Measurements from ENCODE around the gene PDE4D.
"Not testable (repeated sequence)": the region's sequence is repeated elsewhere in the genome, so short reads cannot be mapped to it uniquely, and the experiment has no call there.

Gene PDE4D

DNA sequence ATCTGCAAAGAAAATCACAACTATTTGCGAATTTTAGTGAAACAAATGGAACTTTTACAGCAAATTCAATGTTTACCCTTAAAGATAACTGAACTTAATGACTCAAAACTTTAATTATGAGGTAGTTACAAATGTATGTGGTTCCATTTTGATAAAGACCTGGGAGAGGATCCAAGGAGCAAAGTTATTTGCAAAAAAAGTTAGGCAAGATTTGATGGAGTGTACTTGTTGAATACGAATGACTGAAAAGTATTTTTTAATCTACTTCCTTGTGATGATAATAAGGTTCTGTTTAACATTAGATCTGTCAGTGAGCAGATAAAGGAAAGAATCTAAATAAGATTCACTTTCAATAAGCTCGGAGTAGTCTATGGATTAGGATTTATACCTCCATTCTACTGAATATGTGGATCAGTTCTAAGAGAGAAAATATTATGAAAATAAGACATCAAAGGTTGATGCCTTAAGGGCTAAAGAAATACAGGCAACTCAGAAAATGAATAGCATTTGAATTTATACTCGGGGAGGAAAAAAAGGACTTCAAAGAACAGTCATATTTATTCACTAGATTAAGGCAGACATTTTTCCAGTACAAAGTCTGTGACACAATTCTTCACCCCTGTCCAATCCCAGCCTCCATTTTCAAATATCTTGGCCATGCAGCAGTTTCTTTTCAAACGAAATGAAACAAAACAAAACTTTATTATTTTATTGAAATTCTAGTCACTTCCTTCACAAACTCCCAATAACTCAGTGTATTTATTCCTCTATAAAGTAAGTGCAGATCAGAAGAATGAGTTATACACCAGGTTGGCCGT, 199.8 kb downstream of the PDE4D start:
- no peak for DNase-seq

DNA sequence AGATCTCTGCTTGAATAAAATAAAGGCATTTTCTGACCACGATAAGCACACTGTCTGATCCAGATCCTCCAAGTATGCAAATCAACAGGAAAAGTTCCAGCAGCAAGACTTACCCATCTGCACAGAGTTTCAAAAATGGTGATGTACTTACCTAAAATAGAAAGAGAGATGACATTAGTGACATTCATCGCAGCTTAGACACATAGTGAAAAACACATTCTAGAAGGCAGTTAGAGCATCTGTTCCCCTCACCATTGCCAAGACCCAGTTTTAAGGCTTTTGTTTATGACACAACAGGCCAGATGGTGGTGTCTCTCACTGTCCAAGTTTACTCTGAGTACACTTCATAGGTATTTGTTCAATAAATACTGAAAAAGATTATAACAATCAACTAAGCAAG, 207.7 kb downstream of the PDE4D start:
- DNase-seq: no peak

DNA sequence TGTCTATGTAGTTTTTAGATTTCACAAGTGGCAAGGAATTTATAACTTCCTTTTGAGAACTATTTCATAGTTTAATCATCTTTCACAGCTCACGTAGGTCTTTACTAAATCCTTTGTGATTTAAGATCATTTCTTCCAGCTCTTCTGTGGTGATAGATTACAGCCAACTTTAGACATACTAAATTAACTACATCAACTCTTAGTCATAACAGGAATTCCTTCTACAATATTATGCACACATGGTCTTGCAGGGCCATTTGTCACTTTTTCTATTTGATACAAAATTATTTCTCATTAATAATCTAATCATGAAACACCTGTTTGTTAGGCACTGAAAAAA, 208.4 kb downstream of the PDE4D start:
- DNase-seq: no peak

DNA sequence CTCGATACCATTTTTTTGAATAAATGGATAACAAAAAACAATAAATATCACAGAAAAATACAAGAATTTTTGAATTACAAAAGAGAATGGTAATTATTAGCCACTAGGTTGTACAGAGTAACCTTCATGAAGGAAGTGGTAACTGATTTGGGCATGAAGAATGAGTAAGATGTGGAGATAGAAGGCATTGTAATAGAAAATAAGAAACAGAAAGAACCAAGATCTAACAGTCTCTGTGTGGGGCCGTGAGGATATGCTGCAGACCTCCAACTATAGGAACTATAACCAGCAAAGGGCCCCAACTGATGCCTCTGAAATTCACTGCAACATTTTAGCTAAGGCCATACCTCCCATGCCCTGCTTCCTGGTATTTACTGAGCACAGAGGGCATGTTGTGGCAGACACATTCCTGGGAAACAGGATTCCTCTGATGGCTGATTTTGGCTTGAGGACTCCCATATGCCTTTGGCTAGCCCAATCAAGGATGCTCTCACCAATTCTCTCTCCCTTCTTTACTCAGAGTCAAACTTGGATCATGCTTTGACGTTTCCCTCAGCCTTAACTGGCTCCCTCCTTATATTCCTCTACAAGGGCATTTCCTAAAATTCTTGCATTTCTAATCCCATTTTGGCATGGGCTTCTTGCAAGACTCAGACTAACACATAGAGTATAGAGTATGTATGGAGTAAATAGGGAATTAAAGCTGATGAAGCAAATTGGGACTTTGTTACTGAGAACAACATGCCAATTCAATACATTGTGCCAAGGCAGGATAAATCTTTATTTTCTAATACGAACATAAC, 208.9 kb downstream of the PDE4D start:
- no peak for DNase-seq

DNA sequence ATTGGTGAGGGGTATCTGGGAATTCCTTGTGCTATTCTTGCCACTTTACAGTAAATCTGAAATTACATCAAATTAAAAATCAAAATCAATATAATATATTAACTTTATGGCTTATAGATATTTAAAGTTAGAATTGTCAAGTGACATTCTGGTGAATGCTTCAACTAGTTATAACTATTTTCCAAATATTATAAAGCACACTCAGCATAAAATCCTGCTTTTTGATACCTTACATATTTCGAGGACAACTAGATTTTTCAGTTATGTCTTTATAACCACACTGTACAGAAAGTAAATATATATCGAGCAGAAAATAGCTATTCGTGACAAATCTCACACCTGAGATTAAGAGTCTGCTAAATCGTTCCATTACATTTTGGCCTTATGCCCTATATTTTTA, 210.2 kb downstream of the PDE4D start:
- no peak for DNase-seq

DNA sequence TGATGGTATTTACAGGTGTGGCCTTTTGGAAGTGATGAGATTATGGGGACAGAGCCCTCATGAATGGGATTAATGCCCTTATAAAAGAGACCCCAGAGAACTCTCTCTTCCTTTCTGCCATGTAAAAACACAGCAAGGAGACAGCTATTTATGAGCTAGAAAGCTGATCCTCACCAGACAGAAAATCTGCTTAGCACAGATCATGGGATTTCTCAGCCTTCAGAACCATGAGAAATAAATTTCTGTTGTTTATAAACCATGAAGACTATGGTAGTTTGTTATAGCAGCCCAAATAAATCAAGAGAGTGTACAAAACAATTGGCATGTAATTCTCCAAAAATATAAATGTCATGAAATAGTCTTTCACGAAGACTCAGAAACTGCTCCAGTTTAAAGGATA, 211.0 kb downstream of the PDE4D start:
- no peak for DNase-seq

DNA sequence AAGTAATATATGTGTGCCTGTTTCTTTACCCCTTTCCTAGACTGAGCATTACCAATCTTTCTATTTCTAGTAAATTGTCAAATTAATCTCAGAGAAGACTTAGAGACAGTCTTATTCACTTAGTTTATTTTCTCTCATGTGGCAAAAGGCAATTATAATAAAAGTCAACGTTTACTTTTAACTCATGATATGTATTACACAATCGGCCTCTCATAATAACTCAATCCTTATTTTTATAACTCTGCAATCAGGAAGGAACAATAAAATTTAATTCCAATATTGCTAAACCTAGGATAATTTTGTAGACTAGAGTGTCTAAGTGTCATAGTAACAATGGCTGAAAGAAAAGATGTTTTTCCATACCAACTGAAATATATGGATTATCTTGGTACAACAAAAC, 214.6 kb downstream of the PDE4D start:
- DNase-seq: no peak

DNA sequence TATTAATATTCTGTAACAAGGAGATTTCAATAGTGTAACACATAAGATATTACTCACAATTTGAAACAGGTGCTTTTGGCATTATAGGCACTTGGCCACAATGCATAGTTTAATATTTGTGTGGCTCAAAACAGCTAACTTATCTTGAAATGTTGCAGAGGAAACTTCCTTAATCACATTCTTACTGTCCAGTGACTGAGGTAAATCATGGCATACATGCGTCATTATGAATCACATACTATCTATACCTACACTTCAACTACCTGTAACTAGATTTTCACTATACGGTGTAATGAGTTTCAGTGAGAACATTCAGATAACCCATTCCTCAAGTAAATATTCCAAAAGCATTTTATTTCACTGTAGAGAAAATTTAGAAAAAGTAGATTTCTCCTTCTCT, 218.8 kb downstream of the PDE4D start:
- DNase-seq: no peak

DNA sequence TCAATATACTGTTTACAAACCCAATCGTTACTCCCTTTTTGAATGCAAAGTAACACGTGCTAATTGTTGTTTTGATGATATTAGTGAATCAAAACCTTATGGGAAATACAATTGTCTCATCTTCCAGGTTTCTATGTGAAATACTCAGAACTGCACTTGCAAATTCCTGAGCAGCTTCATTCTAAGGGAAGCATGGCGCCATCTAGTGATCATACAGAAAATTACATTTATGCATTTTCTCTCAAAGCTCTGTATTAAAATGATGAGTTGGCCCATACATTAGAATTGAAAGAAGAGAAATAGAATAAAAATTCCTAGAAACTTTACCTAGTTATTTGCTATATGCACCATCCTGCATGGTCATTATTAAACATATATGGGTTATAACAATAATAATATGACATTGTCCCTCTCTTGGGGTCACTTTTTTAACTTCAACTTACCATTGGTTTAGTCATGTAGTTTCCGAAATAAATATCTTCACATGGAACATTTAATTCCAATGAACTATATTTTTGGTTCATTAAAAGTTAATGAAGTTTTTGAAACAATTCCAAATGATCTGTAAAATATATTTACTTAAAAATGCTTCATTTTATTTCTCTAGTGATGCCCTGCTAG, 220.0 kb downstream of the PDE4D start:
- DNase-seq: no peak

DNA sequence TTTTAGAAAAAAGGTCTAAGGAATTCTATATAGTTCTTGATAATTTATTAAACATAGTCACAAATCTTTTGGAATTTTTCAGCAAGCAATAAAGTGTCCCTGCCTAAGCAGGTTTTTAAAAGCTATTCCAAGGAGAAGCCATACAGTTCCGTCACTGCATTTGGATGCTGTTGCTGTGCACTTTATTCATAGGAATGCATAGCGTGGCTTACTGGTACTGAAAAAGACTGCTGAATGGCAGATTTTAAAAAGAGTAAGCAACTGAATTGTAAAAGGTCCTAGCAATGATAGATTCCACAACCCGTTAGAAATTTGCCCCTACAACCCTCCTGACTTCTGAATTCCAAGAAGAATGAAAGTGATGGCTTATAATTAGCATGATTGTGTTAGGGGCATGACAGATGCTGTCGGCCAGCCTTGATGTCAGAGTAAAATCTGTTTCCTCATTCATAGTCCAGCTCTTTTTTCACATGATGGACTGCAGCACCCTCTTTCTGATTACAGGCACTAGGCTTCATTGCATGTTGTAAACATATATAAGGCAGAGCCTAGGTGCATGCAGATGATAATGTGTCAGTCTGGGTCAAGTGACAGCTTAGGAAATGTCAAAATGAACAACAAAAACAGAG, 227.0 kb downstream of the PDE4D start:
- no peak for DNase-seq

DNA sequence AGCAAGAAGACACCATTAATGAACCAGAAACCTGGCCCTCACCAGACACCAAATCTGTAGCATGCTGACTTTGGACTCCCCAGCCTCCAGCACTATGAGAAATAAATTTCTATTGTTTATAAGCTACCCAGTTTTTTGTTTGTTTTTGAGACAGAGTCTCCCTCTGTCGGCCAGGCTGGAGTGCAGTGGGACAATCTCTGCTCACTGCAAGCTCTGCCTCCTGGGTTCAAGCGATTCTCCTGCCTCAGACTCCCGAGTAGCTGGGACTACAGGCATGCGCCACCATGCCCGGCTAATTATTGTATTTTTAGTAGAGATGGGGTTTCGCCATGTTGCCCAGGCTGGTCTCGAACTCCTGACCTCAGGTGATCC, 227.7 kb downstream of the PDE4D start:
- DNase-seq: not testable (repeated sequence)

DNA sequence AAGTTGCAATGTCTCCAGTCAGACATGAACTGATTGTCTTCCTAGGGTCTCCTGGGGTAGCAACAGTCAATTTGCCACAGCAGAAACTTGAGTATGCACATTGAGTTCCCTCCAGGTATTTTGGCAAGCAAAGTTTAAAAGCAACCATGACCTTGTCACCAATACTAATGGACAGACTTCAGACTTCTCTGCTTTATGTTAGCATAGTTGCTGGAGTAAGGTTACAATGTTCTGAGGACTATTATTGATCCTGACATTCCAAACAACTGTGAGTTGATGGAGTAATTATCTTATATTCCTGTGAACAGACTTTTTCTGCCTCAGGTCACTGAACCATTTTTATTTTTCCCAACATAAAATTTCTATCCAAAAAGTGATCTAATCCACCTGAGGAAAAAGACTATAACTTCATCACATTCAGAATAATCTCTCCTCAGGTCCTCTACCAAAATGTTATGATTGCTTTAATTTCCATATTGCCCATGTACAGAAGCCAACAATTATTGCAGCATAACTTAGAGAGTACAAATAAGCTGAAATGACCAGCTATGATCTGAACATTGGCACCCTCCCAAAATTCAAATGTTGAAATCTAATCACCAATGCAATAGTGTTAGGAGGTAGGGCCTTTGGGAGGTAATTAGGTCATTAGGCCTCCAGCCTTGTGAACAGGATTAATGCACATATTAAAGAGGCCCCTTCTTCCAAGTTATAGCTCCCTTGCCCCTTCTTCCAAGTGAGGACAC, 228.3 kb downstream of the PDE4D start:
- DNase-seq: no peak

DNA sequence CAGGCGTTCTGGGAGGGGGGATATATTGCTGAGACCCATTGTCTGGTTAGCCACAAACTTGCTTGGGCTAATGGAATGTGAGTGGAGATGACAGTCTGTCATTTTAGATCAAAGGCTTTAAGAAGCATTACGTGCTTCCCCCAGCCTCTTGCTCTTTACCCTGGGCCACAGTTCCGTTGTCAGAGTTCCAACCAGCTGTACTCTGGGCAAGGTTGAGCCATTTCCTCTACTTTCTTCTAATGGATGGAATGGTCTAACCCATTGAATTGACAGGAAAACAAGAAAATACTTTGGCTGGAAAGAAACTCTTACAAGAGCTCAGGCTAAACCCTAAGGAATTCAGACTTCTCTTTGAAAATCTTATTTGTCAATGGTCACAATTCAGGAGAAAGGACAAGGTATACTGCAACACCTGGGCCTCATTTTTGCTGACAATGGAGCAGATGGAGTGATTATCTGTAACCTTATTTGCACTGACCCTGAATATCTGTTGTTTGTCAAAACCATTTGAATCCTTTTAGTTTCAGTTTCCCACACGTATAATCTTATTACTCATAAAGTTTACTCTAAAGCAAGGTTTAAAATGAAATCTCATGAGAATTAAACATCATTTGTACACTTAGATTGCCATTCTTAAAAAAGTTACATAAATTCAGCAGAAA, 231.4 kb downstream of the PDE4D start:
- DNase-seq: no peak

DNA sequence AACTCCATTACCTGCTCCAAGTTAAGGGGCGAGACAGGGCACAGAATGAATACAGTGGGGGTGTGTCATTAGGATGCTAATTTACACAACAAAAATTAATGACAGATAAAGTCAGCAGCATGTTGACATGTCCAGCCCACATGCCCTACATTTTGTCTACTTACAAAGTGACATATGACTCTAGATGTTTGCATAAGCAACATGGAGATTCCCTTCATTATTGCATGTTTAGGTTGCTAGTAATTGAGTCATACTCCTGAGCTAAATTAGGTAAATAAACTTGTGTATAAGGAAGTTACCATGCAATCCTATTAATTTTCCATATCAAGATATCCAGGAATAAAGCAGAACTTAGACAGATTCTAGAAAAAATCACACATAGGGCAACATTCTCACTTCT, 232.2 kb downstream of the PDE4D start:
- no peak for DNase-seq

DNA sequence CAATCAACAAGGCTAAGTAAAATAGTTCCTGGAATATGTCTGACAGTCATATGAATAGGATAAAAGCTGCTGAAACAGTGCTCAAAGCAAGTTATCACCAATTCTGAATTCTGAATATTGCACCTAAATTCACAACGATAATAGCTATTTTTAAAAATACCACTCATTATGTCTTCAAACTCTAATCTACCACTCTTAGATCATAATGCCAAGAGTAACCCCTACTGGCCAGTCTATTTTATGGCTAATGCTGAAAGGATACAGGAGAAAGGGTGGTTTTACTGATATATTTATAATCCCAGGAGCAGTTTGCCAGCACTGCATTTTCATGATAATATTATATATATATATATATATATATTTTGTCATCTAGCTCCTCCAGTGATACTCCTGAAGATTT, 232.8 kb downstream of the PDE4D start:
- no peak for DNase-seq

DNA sequence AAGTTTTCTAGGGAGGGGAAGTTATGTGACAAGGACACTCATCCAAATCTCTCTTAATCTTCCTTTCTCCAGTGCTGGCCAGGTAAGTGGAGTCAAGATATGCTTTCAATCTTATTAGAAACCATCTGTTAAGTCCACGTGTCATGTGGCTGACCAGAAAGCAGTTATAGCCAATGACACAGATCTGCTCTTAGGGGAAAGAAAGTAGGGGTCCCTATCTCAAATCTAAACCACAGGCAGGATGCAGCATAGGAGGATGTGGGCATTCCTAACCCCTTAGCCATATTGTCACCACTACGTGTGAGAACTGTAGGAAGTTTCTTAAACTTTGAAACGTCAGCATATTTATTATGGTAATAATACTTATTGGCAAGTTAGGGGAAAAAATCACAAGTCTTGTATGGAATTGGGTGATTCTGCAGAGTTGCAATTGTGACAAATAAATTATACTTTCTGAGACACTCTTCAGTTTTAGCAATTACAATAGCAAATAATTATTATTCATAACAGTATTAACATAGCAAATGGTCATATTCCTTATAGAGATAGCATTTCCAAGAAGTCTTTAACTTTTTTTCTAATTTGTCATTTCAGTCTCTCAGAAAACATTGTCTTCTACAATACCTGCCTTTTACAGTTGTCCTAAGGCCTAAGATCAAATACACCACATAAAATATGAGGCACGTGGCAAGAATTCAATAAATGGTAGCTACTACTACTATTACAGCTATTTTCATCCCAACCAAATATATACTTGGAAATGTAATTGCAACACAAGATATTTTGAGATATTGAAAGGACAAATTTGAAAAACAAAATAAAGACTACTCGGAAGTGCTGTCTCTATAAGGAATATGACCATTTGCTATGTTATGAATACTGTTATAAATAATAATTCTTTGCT, 236.9 kb downstream of the PDE4D start:
- no peak for DNase-seq

DNA sequence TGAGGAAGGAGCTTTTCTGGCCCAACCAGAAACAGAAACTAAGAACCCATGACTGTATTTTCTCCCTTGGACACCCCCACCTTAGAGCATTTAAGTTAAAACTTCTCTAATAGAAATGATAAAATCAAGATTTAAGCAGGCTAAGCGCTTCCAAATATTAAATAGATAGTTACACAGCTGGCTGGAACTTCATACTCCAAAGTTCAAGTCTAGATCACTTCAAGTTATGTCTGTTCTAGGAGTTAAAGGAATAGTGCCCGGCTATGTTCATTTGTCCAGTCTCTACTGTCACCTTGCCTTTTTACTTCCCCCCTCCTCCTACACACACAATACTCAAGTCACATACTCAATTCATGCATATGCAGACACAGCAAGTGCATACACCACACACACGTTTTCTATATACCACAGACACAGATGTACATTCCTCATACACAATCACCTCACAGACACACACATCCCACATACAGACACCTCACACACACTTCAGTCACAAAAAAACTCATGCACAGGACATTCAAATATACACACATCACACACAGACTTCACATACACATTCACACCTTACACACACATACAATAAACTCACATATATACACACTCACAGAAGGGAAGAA, 237.7 kb downstream of the PDE4D start:
- no peak for DNase-seq

DNA sequence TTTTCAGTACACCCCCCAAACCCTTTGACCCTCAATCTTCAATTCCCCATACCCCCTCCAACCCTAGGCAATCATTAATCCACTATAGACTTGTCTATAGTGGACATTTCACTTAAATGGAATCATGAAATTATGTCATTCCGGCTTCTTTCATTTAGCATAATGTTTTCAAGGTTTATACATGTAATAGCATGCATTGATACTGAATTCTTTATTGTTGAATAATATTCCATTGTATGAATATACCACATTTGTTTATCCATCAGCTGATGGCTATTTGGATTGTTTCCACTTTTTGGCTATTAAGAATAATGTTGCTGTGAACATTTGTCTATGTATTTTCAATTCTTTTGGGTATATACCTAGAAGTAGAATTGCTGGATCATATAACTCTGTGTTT, 238.8 kb downstream of the PDE4D start:
- no peak for DNase-seq

DNA sequence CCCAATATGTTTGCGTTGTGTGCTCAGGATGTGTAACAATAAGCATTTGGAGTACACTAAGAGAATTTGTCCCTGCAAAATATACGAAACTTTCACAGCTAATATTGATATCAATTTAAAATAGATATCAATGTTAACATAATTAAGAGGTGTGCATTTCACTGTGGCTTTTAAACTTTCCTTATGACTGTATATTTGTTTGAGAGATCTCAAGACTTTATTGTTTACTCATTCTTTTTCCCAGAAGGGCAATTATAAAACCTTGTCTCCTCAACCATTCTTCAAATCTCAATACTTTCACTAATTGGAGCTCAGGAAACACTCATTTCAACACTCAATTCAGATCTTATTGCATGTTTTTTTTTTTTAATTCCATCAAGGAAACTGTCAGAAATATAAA, 241.1 kb downstream of the PDE4D start:
- no peak for DNase-seq

Measured in activated gamma-delta T cell treated with Interleukin-2 at 50 U/mL for 16 hours (primary cell).